RWPE2 (cell line): ENCODE results near the gene RNU1-2.
"Not testable (repeated sequence)": the region's sequence is repeated elsewhere in the genome, so short reads cannot be mapped to it uniquely, and the experiment has no call there.

Source experiments
- ATAC-seq: fragments of 200-7000 bp; cut with Tn5 transposase; 3 replicates; pipeline ENCODE4 v1.9.1; 2021; ENCODE audit warnings: low read depth
- DNase-seq: peaks from one replicate; pipeline ENCODE4 v3.0.0-alpha.2; 2020; ENCODE audit warnings: low spot score
- H3K27ac ChIP-seq: fragments of 450-650 bp; 2 replicates; pipeline ENCODE4 v1.5.1; 2017; ENCODE audit warnings: mild to moderate bottlenecking; ENCODE audit not compliant: poor library complexity, severe bottlenecking
- H3K27me3 ChIP-seq: fragments of 250-450 bp; sonication (Bioruptor Pico); 2 replicates; pipeline ENCODE4 v1.5.1; 2021; ENCODE audit warnings: mild to moderate bottlenecking, moderate library complexity; ENCODE audit not compliant: insufficient read depth, poor library complexity, severe bottlenecking
- H3K36me3 ChIP-seq: fragments of 250-450 bp; sonication (Bioruptor Pico); 2 replicates; pipeline ENCODE4 v1.5.1; 2020; ENCODE audit warnings: low read depth, mild to moderate bottlenecking, moderate library complexity
- H3K4me1 ChIP-seq: fragments of 250-450 bp; sonication (Bioruptor Pico); 2 replicates; pipeline ENCODE4 v1.5.1; 2021; ENCODE audit warnings: mild to moderate bottlenecking, moderate library complexity; ENCODE audit not compliant: insufficient read depth, poor library complexity, severe bottlenecking
- H3K4me3 ChIP-seq: fragments of 250-450 bp; sonication (Bioruptor Pico); 2 replicates; pipeline ENCODE4 v1.5.1; 2021; ENCODE audit warnings: mild to moderate bottlenecking, moderate library complexity; ENCODE audit not compliant: severe bottlenecking
- H3K9me3 ChIP-seq: fragments of 250-450 bp; sonication (Bioruptor Pico); 2 replicates; pipeline ENCODE4 v1.5.1; 2021; ENCODE audit warnings: mild to moderate bottlenecking, moderate library complexity; ENCODE audit not compliant: severe bottlenecking
- TF ChIP-seq, protein P1 (sequence below): fragments of 450-650 bp; IDR thresholded peaks from one replicate; pipeline ENCODE4 v1.5.1; 2017; ENCODE audit warnings: mild to moderate bottlenecking, moderate library complexity; ENCODE audit not compliant: poor library complexity, severe bottlenecking

RNU1-2 gene

DNA sequence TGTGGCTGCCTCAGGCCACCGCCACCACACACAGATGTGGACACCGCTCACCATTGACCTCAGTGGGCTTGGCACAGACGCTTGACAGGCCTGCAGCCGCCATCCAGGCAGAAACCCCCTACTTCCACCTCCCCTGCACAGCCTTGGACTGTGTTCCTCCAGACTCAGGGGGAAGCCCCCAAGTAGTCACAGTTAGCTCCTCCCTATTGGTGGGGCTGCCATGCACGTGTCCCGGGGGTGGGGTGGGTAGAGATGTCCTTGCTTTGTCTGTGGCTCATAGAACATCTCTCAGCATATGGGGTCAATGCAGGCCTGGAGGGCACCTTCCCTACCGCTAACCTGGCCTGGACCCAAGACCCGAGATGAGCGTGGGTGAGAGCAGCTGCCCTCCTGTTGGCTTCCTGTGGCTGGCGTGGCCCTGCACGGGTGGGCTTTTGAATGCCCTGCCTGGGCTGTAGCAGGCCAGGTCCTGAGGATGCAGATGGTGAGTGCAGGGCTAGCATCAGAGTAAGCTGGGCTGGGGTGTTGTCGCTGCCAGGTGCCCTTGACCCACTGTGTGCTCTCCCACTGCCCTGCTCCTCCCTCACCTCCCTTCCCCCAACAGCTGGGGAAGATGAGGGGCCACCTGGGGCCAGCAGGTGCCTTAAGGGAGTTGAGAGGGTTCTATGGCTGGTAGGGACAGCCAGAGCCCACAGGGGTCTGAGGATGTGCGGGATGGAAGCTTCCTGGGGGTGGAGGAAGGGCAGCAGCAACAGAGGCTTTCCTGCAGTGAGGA, 32.1 kb downstream of the RNU1-2 start:
- Histone ChIP-seq H3K4me3 (no peak overlapping the region), H3K36me3 (peaks cover 2% of the 10 kb centered on the region; the same call in 1 of the 2 replicates), H3K27ac (no peak overlapping the region), H3K4me1 (peaks cover 12% of the 10 kb centered on the region), H3K9me3 (no peaks in the 10 kb centered on the region), H3K27me3 (no peaks in the 10 kb centered on the region)
- peak; percentile 77 for DNase-seq
- TF ChIP-seq, protein P1, sequence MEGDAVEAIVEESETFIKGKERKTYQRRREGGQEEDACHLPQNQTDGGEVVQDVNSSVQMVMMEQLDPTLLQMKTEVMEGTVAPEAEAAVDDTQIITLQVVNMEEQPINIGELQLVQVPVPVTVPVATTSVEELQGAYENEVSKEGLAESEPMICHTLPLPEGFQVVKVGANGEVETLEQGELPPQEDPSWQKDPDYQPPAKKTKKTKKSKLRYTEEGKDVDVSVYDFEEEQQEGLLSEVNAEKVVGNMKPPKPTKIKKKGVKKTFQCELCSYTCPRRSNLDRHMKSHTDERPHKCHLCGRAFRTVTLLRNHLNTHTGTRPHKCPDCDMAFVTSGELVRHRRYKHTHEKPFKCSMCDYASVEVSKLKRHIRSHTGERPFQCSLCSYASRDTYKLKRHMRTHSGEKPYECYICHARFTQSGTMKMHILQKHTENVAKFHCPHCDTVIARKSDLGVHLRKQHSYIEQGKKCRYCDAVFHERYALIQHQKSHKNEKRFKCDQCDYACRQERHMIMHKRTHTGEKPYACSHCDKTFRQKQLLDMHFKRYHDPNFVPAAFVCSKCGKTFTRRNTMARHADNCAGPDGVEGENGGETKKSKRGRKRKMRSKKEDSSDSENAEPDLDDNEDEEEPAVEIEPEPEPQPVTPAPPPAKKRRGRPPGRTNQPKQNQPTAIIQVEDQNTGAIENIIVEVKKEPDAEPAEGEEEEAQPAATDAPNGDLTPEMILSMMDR = no peak
- ATAC-seq = no peak

DNA sequence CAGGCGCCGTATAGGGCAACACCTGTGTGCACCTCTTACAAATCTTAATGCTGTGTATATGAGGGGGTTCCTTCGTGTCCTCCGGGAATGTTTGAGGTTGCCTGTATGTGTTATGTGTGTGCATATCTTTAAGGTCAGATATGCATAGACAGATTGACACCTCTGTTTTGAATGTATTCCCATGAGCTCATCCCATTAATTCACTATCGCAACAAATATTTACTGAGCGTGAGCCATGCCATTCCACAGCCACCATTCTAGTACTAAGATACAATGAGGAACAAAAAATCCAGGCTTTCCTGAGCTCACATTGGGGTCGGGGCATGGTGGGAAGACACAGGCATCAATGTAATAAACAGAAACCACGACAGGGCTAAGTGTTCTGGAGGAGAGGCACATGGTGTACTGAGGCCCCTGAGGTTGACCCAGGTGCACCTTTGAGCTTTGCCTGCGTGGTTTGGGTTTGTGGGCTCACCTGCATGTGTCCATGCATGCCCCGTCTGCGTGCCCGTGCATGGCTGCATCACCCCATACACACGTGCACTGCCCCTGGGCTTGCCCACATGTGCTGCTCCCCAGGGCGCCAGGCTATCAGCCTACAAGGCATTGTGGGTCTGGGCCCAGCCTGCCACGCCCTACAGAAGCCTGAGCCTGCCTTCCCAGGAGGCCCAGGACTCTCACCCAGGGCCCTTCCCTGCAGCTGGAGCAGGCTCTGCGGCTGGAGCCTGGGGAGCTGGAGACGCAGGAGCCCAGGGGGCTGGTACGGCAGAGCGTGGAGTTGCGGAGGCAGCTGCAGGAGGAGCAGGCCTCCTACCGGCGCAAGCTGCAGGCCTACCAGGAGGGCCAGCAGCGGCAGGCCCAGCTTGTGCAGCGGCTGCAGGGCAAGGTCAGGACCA, 33.6 kb downstream of the RNU1-2 start:
- DNase-seq = peak; percentile 88
- not testable (repeated sequence) for H3K36me3 ChIP-seq, H3K27ac ChIP-seq, H3K4me3 ChIP-seq, H3K27me3 ChIP-seq, H3K9me3 ChIP-seq
- peaks cover 12% of the 10 kb centered on the region for H3K4me1 ChIP-seq
- ATAC-seq = peak; percentile 32

DNA sequence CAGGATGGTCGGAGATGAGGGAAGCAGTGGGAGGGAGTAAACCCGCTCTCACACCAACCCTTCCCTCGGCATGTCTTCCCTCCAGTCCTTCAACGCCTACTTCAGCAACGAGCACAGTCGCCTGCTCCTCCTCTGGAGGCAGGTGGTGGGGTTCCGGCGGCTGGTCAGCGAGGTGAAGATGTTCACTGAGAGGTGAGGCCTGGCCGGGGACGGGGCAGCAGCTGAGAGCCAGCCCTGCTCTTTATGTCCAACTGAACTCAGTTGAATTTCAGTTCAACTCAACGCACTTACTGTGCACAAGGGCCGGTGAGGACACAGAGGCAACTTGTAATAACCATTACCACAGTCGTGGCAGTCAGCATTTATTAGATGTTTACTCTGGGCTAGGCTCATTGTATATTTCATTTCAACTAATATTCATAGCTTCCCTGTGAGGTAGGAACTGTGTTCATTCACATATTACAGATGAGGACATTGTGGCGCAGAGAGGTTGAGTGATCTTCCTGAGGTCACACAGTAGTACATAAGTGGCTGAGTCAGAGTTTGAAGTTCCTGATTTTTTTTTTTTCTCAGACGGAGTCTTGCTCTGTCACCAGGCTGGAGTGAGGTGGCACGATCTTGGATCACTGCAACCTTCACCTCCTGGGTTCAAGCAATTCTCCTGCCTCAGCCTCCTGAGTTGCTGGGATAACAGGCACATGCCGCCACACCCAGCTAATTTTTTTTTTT, 35.6 kb downstream of the RNU1-2 start:
- H3K4me1 ChIP-seq, DNase-seq, H3K36me3 ChIP-seq, ATAC-seq, H3K27ac ChIP-seq, H3K27me3 ChIP-seq, H3K4me3 ChIP-seq, H3K9me3 ChIP-seq: not testable (repeated sequence)

- not testable (repeated sequence) for H3K4me3 ChIP-seq, H3K36me3 ChIP-seq, H3K4me1 ChIP-seq
Measured at GRCh38 chr1:16933945-16934344, 38.2 kb downstream of the RNU1-2 start.

DNA sequence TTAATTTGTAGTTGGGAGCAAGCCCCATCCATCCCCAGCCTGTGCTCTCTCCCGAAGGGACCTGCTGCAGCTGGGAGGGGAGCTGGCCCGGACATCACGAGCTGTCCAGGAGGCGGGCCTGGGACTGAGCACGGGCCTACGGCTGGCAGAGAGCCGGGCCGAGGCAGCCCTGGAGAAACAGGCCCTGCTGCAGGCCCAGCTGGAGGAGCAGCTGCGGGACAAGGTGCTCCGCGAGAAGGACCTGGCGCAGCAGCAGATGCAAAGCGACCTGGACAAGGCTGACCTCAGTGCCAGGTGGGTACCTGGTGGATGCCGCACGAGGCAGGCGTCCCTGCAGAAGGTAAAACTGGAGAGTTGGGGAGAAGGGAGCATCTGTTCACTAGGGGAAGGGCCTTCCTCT, 40.8 kb downstream of the RNU1-2 start:
- H3K36me3 ChIP-seq, DNase-seq, H3K9me3 ChIP-seq, H3K4me3 ChIP-seq, H3K4me1 ChIP-seq, H3K27ac ChIP-seq, ATAC-seq, H3K27me3 ChIP-seq: not testable (repeated sequence)

More at GRCh38 chr1:16933945-16934344, 38.2 kb downstream of the RNU1-2 start:
- H3K27ac ChIP-seq, DNase-seq, H3K9me3 ChIP-seq, ATAC-seq, H3K27me3 ChIP-seq: not testable (repeated sequence)

DNA sequence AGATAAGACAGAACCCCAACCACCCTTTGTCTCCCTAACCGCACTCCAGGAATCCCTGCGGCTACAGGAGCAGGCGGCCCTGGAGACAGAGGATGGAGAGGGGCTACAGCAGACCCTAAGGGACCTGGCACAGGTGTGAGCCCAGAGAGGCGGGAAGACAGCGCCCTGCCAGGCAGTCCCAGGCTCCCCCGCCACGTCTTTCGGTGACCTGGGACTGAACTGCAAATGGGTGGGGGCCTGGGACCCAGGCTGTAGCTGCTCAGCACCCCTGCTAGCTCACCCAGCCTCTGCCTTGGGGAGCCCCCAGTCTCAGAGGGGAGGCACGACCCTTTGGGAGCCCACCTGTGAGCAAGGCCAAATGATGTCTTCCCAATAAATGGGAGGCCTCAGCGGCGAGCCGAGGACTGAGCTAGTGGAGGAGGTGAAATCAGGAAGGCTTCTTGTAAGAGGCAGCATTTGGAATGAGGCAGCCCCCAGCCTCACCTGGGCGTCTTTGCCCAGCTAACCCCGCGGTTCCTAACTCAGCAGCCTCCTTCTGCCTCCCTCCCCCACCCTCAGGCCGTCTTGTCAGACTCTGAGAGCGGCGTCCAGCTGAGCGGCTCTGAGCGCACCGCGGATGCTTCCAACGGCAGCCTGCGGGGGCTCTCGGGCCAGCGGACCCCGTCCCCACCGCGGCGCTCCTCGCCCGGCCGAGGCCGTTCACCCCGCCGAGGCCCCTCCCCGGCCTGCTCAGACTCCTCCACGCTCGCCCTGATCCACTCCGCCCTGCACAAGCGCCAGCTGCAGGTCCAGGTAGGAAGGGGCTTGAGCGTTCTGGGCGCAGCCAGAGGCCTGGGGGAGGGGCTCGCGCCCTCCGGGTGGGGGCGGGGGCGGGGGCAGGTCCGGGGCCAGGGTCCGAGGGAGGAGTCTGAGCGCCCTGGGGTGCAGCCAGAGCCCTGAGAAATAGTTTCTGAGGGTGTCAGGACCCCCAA, 42.9 kb downstream of the RNU1-2 start:
- no peaks in the 10 kb centered on the region for H3K27me3 ChIP-seq
- ATAC-seq (no peak), DNase-seq (no peak)
- H3K4me1 ChIP-seq = no peaks in the 10 kb centered on the region
- no peak overlapping the region for H3K27ac ChIP-seq
- H3K9me3 ChIP-seq = no peaks in the 10 kb centered on the region
- TF ChIP-seq, protein P1 = no peak
- H3K36me3 ChIP-seq = no peaks in the 10 kb centered on the region
- H3K4me3 ChIP-seq = no peak overlapping the region

GRCh38 chr1:16939386-16940180, 43.8 kb downstream of the RNU1-2 start:
- H3K27ac ChIP-seq, H3K4me3 ChIP-seq: not testable (repeated sequence)
- peak; percentile 45; the same call in 2 of the 3 replicates for ATAC-seq

More at GRCh38 chr1:16939386-16940180, 43.8 kb downstream of the RNU1-2 start:
- not testable (repeated sequence) for H3K36me3 ChIP-seq, DNase-seq, H3K9me3 ChIP-seq, H3K27me3 ChIP-seq, H3K4me1 ChIP-seq
